K562 (cell line): ENCODE results near the gene DDX46. TPM values are rescaled to one million over a fixed set of nuclear protein-coding genes. Genes with fewer than 3 reads are reported as not detected.

Experiments
- CBX8 ChIP-seq: fragments of 200-600 bp; sonication (generic); IDR thresholded peaks from 2 replicates; pipeline ENCODE4 v1.6.1; 2012; ENCODE audit warnings: borderline replicate concordance, mixed run types, low read depth, mild to moderate bottlenecking, moderate library complexity, mixed read lengths, low read length, control low read depth, inconsistent platforms; ENCODE audit not compliant: poor library complexity, severe bottlenecking; ENCODE audit errors: extremely low read depth
- CHAMP1 ChIP-seq: fragments of 450-650 bp; IDR thresholded peaks from 2 replicates; pipeline ENCODE4 v1.6.1; 2016; ENCODE audit warnings: mild to moderate bottlenecking
- DLX4 ChIP-seq: fragments of 250-450 bp; sonication (Bioruptor Pico); IDR thresholded peaks from 2 replicates; pipeline ENCODE4 v1.6.1; 2021; ENCODE audit warnings: mild to moderate bottlenecking
- DMBX1 ChIP-seq: fragments of 250-450 bp; sonication (Bioruptor Pico); IDR thresholded peaks from 2 replicates; pipeline ENCODE4 v1.8.0; 2022; ENCODE audit warnings: inconsistent platforms, mild to moderate bottlenecking, moderate library complexity, borderline replicate concordance
- ELF4 ChIP-seq: fragments of 450-650 bp; formaldehyde crosslinking; IDR thresholded peaks from 2 replicates; pipeline ENCODE4 v1.4.0; 2022; ENCODE audit warnings: missing genetic modification characterization
- FOXM1 ChIP-seq, 2 experiments: fragments of 450-650 bp in 1 of 2; sonication (generic) in 1 of 2; formaldehyde crosslinking in 1 of 2; IDR thresholded peaks; 2 replicates each; pipeline versions ENCODE4 v1.6.1 to v1.9.0; 2017 to 2022; ENCODE audit warnings: low read depth in 2 of 2, mild to moderate bottlenecking in 2 of 2, missing genetic modification reagents in 1 of 2, moderate library complexity in 1 of 2
- HCFC1 ChIP-seq: IDR thresholded peaks from 2 replicates; pipeline ENCODE4 v1.6.1; 2012; ENCODE audit warnings: low read depth, low read length, improper control_type of control experiment
- HNRNPH1 ChIP-seq: fragments of 200-400 bp; formaldehyde crosslinking; optimal IDR thresholded peaks from 2 replicates; pipeline ENCODE3; 2017; ENCODE audit warnings: low read depth, mild to moderate bottlenecking, low read length, moderate library complexity
- HNRNPLL ChIP-seq: fragments of 200-400 bp; formaldehyde crosslinking; IDR thresholded peaks from 2 replicates; pipeline ENCODE4 v1.6.1; 2017; ENCODE audit warnings: low read length, low read depth, mild to moderate bottlenecking; ENCODE audit not compliant: poor library complexity, severe bottlenecking
- KLF1 ChIP-seq: fragments of 450-650 bp; IDR thresholded peaks from 2 replicates; pipeline ENCODE4 v1.6.1; 2016; ENCODE audit warnings: missing genetic modification characterization, missing compliant biosample characterization
- NCOA4 ChIP-seq: fragments of 450-650 bp; IDR thresholded peaks from 2 replicates; pipeline ENCODE4 v1.6.1; 2018; ENCODE audit warnings: mild to moderate bottlenecking; ENCODE audit not compliant: partially characterized antibody
- NFATC3 ChIP-seq: fragments of 450-650 bp; IDR thresholded peaks from 2 replicates; pipeline ENCODE4 v1.6.1; 2017; ENCODE audit warnings: mild to moderate bottlenecking
- SMARCC2 ChIP-seq: fragments of 450-650 bp; IDR thresholded peaks from 2 replicates; pipeline ENCODE4 v1.6.1; 2017; ENCODE audit warnings: antibody characterized with exemption, moderate library complexity, mild to moderate bottlenecking, low read depth
- SOX6 ChIP-seq: fragments of 450-650 bp; IDR thresholded peaks from 2 replicates; pipeline ENCODE4 v1.6.1; 2014; ENCODE audit warnings: mild to moderate bottlenecking
- TCF15 ChIP-seq: fragments of 250-450 bp; sonication (Bioruptor Pico); IDR thresholded peaks from 2 replicates; pipeline ENCODE4 v1.8.0; 2022; ENCODE audit warnings: moderate library complexity, mild to moderate bottlenecking, inconsistent platforms
- TCF7L2 ChIP-seq: fragments of 150-350 bp; IDR thresholded peaks from 2 replicates; pipeline ENCODE4 v1.6.1; 2016; ENCODE audit warnings: low read depth, mild to moderate bottlenecking, low read length, moderate library complexity
- ZNF398 ChIP-seq: fragments of 250-450 bp; sonication (Bioruptor Pico); IDR thresholded peaks from 2 replicates; pipeline ENCODE4 v1.8.0; 2021; ENCODE audit warnings: moderate library complexity, mild to moderate bottlenecking, inconsistent platforms
- ZNF75A ChIP-seq: fragments of 450-650 bp; formaldehyde crosslinking; IDR thresholded peaks from 2 replicates; pipeline ENCODE4 v1.4.0; 2020; ENCODE audit warnings: mild to moderate bottlenecking
- ZNF77 ChIP-seq: fragments of 250-450 bp; sonication (Bioruptor Pico); IDR thresholded peaks from 2 replicates; pipeline ENCODE4 v1.5.0; 2020
- ZNF778 ChIP-seq: fragments of 450-650 bp; formaldehyde crosslinking; IDR thresholded peaks from 2 replicates; pipeline ENCODE4 v1.4.0; 2020; ENCODE audit warnings: mild to moderate bottlenecking, moderate library complexity
- polyA plus RNA-seq, 8 experiments: library from polyadenylated mRNA; depleted of rRNA in 4 of 8; stranded (reverse) in 5 of 8; unstranded in 3 of 8; fragments of >200 nt; fragmentation: Nextera tagmentation in 2 of 8; fragmentation: Illumina TruSeq in 1 of 8; extraction: Ambion mirVana in 2 of 8; extraction: Trizol in 1 of 8; gene quantifications; 2 replicates each; pipeline versions ENCODE4 v1.2.1 to v1.2.3, GENCODE V29; 2011 to 2014; ENCODE audit warnings: inconsistent platforms in 1 of 8, missing spikeins in 1 of 8
- total RNA-seq, 7 experiments: library from RNA; depleted of rRNA in 6 of 7; stranded (reverse); fragments of >200 nt in 6 of 7; fragmentation: Illumina TruSeq in 2 of 7; extraction: Trizol in 2 of 7; gene quantifications; 2 replicates each; pipeline versions ENCODE4 v1.2.1 to v1.2.3, GENCODE V29; 2011 to 2021; ENCODE audit warnings: low replicate concordance in 1 of 7

Gene DDX46
- total and polyA plus RNA-seq, 9 of the 15 experiments (the other 6 are each of a cell fraction or from before 2014, with no cell fraction given), result 26.2 to 99.0 (median 76.4) TPM

GRCh38 chr5:134738133-134738962 lies 20.2 kb upstream of the DDX46 start, which contains the start of gene CAMLG (continued):
- no peak for TF ChIP-seq DLX4 (CRISPR knock-in tag)
- TF ChIP-seq ZNF398 (CRISPR knock-in tag), result no peak
- TF ChIP-seq NCOA4, result no peak
- no peak; the same call in 1 of the 2 replicates for TF ChIP-seq KLF1
- 0 out of 2 replicates have a peak, but pooled peaks have one; percentile 21 for TF ChIP-seq SOX6
- TF ChIP-seq ZNF77, result no peak
- no peak for TF ChIP-seq SMARCC2
- peak; percentile 59; the same call in 1 of the 2 replicates for TF ChIP-seq DMBX1 (CRISPR knock-in tag)
- TF ChIP-seq ELF4 (CRISPR knock-in tag), result no peak; the same call in 1 of the 2 replicates
- TF ChIP-seq ZNF75A, result no peak
- no peak for TF ChIP-seq TCF15 (CRISPR knock-in tag)
- 0 out of 2 replicates have a peak, but pooled peaks have one; percentile 4 for TF ChIP-seq FOXM1 (IDR thresholded peaks at IDR 0.05; ENCODE audit: low read depth)
- TF ChIP-seq FOXM1 (CRISPR knock-in tag; IDR thresholded peaks at IDR 0.05; ENCODE audit: low read depth), result peak; percentile 81; the same call in 1 of the 2 replicates
- no peak for TF ChIP-seq HNRNPH1
- no peak for TF ChIP-seq CBX8
- no peak for TF ChIP-seq NFATC3
- no peak for TF ChIP-seq TCF7L2
- TF ChIP-seq ZNF778 (CRISPR knock-in tag), result no peak
- TF ChIP-seq CHAMP1, result 0 out of 2 replicates have a peak, but pooled peaks have one; percentile 54
- peak; percentile 19 for TF ChIP-seq HNRNPLL
- peak; percentile 97 for TF ChIP-seq HCFC1
